Effector memory CD4-positive, alpha-beta T cell (primary cell): ENCODE measurements around the gene TUFM.
"Not testable (repeated sequence)": the region's sequence is repeated elsewhere in the genome, so short reads cannot be mapped to it uniquely, and the experiment has no call there.

ENCODE experiments used
- DNase-seq, 3 donors: peaks; one replicate each; pipeline ENCODE4 v3.0.0-alpha.2; 2020
- H3K27ac ChIP-seq: 2 replicates; pipeline ENCODE4 v1.7.0; 2013; ENCODE audit warnings: mild to moderate bottlenecking, low read length, moderate library complexity; ENCODE audit not compliant: insufficient read depth, poor library complexity, severe bottlenecking
- H3K27me3 ChIP-seq: replicated peaks from 2 replicates; pipeline ENCODE4 v1.7.0; 2013; ENCODE audit warnings: mild to moderate bottlenecking, low read length; ENCODE audit not compliant: insufficient read depth, control insufficient read depth, poor library complexity, severe bottlenecking
- H3K36me3 ChIP-seq: 2 replicates; pipeline ENCODE4 v1.7.0; 2013; ENCODE audit warnings: mild to moderate bottlenecking, low read length, moderate library complexity; ENCODE audit not compliant: control insufficient read depth, insufficient read depth
- H3K4me1 ChIP-seq: 2 replicates; pipeline ENCODE4 v1.7.0; 2013; ENCODE audit warnings: low read length, mild to moderate bottlenecking; ENCODE audit not compliant: control insufficient read depth, insufficient read depth, poor library complexity, severe bottlenecking
- H3K4me3 ChIP-seq: 2 replicates; pipeline ENCODE4 v1.7.0; 2013; ENCODE audit warnings: low read length, low read depth, mild to moderate bottlenecking; ENCODE audit not compliant: insufficient read depth, poor library complexity, severe bottlenecking
- H3K9me3 ChIP-seq: 2 replicates; pipeline ENCODE4 v1.7.0; 2013; ENCODE audit warnings: mild to moderate bottlenecking, low read length, moderate library complexity; ENCODE audit not compliant: control insufficient read depth

The TUFM gene

DNA sequence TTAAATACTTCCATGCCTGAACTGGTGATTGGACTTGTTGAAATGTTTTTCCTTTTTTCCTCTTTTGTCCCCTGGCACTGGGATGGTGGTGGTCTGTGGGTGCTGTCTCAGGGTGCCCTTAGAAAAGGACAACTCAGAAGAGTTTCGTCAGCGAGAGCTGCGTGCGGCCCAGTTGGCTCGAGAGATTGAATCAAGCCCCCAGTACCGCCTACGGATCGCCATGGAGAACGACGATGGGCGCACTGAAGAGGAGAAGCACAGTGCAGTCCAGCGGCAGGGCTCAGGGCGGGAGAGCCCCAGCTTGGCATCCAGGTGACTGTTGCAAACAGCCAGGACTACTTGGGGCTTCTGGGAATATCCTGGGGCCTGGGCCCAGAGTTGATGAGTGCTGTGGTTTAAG lies 16.4 kb downstream of the TUFM start:
- no peak for DNase-seq
- Histone ChIP-seq H3K4me3 (no peak overlapping the region), H3K36me3 (peaks cover 91% of the 10 kb centered on the region), H3K27me3 (no peaks in the 10 kb centered on the region), H3K27ac (no peak overlapping the region), H3K9me3 (no peaks in the 10 kb centered on the region), H3K4me1 (peaks cover 8% of the 10 kb centered on the region)

DNA sequence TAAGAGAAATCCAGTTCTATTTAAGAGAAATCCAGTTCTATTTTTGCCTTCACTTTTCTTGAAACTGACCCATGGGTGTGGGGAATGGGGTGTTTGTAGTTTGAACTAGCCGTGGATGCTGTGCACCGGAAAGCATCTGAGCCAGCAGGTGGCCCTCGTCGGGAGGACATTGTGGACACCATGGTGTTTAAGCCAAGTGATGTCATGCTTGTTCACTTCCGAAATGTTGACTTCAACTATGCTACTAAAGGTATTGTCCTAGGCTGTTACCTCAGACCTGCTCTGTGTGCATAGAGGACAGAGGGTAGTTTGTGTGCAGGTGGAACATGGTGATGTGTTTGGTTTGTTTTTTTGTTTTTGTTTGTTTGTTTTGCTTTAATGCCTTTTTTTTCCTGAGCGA lies 20.0 kb downstream of the TUFM start:
- no peak for DNase-seq
- peaks cover 17% of the 10 kb centered on the region for H3K4me1 ChIP-seq
- H3K9me3 ChIP-seq = no peaks in the 10 kb centered on the region
- no peak overlapping the region for H3K27ac ChIP-seq
- no peak overlapping the region for H3K4me3 ChIP-seq
- peaks cover 55% of the 10 kb centered on the region for H3K36me3 ChIP-seq
- no peaks in the 10 kb centered on the region for H3K27me3 ChIP-seq

DNA sequence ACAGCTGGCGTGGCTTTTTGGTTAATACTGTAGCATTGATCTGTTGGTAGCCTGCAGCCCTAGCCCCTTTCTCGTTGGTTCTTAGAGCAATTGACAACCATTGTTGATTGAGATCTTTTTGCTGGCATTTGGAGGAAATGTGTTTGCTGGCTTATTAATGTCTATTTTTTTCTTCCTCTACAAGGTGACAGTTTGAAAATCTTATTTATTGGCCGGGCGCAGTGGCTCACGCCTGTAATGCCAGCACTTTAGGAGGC lies 21.5 kb downstream of the TUFM start:
- Histone ChIP-seq H3K9me3 (no peaks in the 10 kb centered on the region), H3K4me3 (peak overlapping the region; percentile 96), H3K27ac (peak overlapping the region; percentile 99), H3K4me1 (peaks cover 17% of the 10 kb centered on the region), H3K36me3 (peaks cover 40% of the 10 kb centered on the region), H3K27me3 (no peaks in the 10 kb centered on the region)
- no peak for DNase-seq

DNA sequence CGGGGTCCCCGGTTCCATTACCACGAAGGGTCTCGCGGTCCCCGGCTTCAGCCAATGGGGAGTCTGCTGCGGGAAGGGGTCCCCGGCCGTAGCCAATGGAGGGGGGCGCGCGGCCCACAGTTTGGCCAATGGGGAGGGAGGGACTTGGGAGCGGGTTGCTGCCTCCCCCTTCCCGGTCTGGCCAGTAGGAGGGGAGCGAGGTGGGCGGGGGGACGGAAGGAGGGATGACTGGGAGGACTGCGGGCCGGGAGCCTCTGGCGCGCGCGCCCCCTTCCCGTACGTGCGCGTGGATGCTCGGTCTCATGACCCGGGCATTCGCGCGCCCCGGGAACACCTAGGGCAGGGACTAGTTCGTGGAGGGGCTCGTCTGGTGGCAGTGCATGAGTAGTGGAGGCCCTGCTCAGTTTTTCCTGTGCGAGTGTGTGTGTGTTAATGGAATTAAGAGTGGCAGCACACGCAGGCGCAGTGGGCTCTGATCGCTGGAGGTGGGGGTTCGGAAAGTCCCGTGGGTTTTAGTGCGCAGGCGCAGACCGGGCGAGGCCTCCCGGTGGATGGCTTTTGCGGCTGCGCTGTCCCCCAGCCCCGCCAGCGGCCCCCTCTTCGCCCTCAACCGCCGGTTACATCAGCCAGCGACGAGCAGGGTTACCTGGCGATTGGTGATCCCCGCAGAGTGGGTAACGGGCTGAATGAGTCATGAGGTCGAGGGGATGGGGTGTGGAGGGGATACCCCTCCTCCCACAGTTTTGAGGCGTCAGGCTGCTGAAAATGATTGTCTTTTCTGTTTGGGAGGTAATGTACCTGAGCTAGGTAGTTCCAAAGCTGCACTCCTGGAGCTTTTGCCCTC lies 22.1 kb downstream of the TUFM start:
- no peaks in the 10 kb centered on the region for H3K27me3 ChIP-seq
- H3K9me3 ChIP-seq = no peaks in the 10 kb centered on the region
- peak overlapping the region; percentile 96 for H3K4me3 ChIP-seq
- peak; percentile 93 to 97 (median 96) for DNase-seq
- H3K4me1 ChIP-seq = peaks cover 17% of the 10 kb centered on the region
- peaks cover 35% of the 10 kb centered on the region for H3K36me3 ChIP-seq
- peak overlapping the region; percentile 99 for H3K27ac ChIP-seq

DNA sequence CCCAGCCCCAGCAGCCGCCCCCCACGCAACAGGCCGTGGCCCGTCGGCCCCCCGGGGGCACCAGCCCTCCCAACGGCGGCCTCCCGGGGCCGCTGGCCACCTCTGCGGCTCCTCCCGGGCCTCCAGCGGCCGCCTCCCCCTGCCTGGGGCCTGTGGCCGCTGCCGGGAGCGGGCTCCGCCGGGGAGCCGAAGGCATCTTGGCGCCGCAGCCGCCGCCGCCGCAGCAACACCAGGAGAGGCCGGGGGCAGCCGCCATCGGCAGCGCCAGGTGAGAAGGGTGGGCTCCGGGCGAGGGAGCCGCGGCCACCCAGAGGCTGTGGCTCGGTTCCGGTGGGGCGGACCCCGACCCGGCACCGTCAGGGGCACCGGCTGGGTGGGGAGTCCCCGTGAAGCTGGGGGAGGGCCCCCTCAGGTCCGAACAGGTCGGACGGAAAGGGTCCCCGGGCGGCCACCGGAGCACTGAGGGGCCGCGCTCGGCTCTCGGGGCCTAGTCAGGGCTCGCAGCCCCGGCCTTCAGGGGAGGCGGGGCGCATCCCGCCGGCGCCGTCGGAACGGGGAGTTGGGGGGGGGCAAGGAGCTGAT lies 22.8 kb downstream of the TUFM start:
- H3K4me3 ChIP-seq = peak overlapping the region; percentile 96
- H3K9me3 ChIP-seq = no peaks in the 10 kb centered on the region
- peaks cover 31% of the 10 kb centered on the region for H3K36me3 ChIP-seq
- no peaks in the 10 kb centered on the region for H3K27me3 ChIP-seq
- peaks cover 17% of the 10 kb centered on the region for H3K4me1 ChIP-seq
- peak overlapping the region; percentile 99 for H3K27ac ChIP-seq
- DNase-seq = peak in 1 of 3 donors; percentile 13

DNA sequence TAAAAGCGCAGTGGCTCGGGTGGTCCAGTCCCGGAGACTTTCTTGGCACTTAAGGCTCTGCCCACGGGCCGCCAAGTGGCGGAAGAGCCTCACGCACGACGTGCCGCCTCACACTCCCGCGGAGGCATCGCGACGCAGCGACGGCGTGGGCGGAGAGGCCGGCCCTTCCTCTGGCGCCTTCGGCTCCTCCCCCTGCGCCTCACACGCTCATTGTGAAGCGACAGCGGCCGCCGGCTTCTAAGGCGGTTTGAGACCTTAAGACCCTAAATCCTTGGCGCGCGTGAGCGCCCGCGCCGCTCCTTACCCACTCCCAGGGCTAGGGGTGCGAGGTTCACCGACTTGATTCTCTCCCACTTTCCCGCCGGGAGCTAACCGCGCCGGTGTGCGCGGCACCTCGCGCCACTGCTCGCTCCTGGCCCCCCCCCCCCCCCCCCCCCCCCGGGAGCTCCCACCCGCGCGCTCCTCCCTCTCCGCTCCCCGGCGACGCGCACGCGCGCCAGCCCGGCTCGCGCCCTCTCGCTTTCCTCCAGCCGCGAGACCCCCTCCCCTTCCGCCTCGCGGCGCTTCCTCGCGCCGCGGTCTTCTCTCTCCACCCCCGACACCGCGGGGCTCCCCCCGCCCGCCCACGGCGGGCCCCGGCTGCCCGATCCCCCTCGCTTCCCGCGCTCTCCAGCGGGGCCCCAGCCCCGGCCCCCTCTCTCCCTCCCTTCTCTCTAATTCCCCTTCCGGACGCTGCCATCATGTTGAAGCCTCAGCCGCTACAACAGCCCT lies 23.4 kb downstream of the TUFM start, which contains the start of gene ATXN2L:
ATXN2L (plus strand) TSS at position 480 of the 771 bp plus-strand sequence; CDS start at position 741, 261 bp downstream.
- DNase-seq = peak; percentile 83 to 88 (median 86)
- Histone ChIP-seq H3K4me1 (peaks cover 17% of the 10 kb centered on the region), H3K36me3 (peaks cover 25% of the 10 kb centered on the region), H3K27ac (peak within 1 kb of the TSS; percentile 99), H3K4me3 (peak within 1 kb of the TSS; percentile 96), H3K9me3 (no peaks in the 10 kb centered on the region), H3K27me3 (no peaks in the 10 kb centered on the region)

DNA sequence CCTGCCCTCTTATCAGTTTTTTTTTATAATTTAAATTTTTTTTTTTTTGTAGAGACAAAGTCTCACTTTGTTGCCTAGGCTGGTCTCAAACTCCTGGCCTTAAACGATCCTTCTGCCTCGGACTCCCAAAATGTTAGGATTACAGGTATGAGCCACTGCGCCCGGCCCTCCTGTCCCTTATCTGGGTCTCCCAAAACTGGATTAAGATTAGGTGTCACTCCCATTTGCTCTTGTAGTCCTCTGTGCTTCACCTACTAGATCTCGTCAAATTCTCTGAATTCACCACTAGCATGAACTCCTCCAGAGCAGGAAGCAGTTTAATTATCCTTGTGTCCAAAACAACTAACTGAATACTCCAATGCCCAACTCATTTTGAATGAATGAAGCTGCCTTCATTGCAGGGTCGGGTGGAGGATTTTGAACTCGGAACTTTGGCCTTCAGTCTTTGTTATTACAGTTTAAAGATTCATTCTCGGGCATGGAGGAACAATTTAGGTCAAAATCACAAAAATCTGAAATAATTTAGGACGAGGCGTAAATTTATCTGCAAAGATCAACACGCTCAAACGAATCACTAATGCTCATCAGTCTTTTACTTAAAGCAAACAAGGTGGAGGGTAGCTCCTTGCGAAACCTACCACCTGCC lies 24.2 kb downstream of the TUFM start:
- no peak for DNase-seq
- peaks cover 17% of the 10 kb centered on the region for H3K4me1 ChIP-seq
- H3K9me3 ChIP-seq = no peaks in the 10 kb centered on the region
- peak overlapping the region; percentile 99 for H3K27ac ChIP-seq
- H3K4me3 ChIP-seq = peak overlapping the region; percentile 96
- peaks cover 18% of the 10 kb centered on the region for H3K36me3 ChIP-seq
- H3K27me3 ChIP-seq = no peaks in the 10 kb centered on the region

DNA sequence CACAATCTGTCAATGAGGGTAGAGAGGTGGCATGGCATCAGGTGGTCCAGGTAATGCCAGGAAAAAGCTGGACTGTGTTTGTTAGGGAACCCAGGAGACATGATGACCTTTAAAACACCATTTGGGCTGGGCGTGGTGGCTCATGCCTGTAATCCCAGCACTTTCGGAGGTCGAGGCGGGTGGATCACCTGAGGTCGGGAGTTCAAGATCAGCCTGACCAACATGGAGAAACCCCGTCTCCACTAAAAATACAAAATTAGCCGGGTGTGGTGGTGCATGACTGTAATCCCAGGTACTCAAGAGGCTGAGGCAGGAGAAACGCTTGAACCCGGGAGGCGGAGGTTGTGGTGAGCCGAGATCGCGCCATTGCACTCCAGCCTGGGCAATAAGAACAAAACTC lies 25.6 kb downstream of the TUFM start:
- H3K4me3 ChIP-seq, H3K9me3 ChIP-seq, H3K36me3 ChIP-seq, H3K27me3 ChIP-seq, H3K27ac ChIP-seq, DNase-seq: not testable (repeated sequence)
- H3K4me1 ChIP-seq = peaks cover 17% of the 10 kb centered on the region

DNA sequence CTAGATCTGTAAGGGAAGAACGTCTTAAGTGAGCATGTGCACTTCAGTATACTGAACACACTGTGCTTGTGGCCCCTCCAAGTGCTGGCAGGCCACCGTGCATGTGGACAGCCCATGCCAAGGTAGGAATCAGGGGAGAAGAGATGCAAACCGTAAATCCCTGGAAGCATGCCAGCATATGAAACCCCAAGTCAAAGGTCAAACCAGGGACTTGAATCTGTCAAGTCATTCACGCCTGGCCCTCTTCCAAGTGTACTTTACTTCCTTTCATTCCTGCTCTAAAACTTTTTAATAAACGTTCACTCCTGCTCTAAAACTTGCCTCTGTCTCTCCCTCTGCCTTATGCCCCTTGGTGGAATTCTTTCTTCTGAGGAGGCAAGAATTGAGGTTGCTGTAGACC lies 26.1 kb downstream of the TUFM start:
- peaks cover 12% of the 10 kb centered on the region for H3K4me1 ChIP-seq
- no peak for DNase-seq
- H3K27me3 ChIP-seq = no peaks in the 10 kb centered on the region
- no peak overlapping the region for H3K27ac ChIP-seq
- no peaks in the 10 kb centered on the region for H3K9me3 ChIP-seq
- no peaks in the 10 kb centered on the region for H3K36me3 ChIP-seq
- no peak overlapping the region for H3K4me3 ChIP-seq
